ENCODE data around the gene SLC6A15.
A peak's percentile ranks its signal among the peaks of the same experiment; 100 is the strongest.

The SLC6A15 gene

GRCh38 chr12:84822525-84822924, 90.1 kb downstream of the SLC6A15 start:
- H3K4me3 ChIP-seq (ENCODE audit: insufficient read depth, low read length, poor library complexity, severe bottlenecking) = peak overlapping the region; percentile 28
- peaks cover 58% of the 10 kb centered on the region for H3F3A ChIP-seq (ENCODE audit: insufficient read depth)
- no peaks in the 10 kb centered on the region for H3K36me3 ChIP-seq (ENCODE audit: low read length)
- H3K27ac ChIP-seq (ENCODE audit: low read depth, low read length) = peak overlapping the region; percentile 100
- H3K9ac ChIP-seq (ENCODE audit: low read length) = peak overlapping the region; percentile 52
- no peaks in the 10 kb centered on the region for H3K79me2 ChIP-seq (ENCODE audit: insufficient read depth, low read length)
- peak overlapping the region; percentile 95 for H3K4me2 ChIP-seq (ENCODE audit: low read depth, low read length, poor library complexity, severe bottlenecking)
- TF ChIP-seq EZH2phosphoT487 (conservative IDR thresholded peaks at IDR 0.05; ENCODE audit: low read length) = no peak
- no peak for TF ChIP-seq CTCF (IDR thresholded peaks at IDR 0.05; ENCODE audit: insufficient read depth, low read length, poor library complexity, severe bottlenecking)
- H3K27me3 ChIP-seq (ENCODE audit: low read length) = no peaks in the 10 kb centered on the region
- H4K20me1 ChIP-seq (ENCODE audit: low read depth, low read length) = no peaks in the 10 kb centered on the region
- H3K9me3 ChIP-seq (ENCODE audit: insufficient read depth, low read length) = no peaks in the 10 kb centered on the region
- H2AFZ ChIP-seq (ENCODE audit: low read depth, low read length, severe bottlenecking) = peak overlapping the region; percentile 55
- H3K9me2 ChIP-seq (replicated peaks; ENCODE audit: insufficient read depth, low read length) = no peaks in the 10 kb centered on the region

- TF ChIP-seq CTCF (IDR thresholded peaks at IDR 0.05; ENCODE audit: insufficient read depth, low read length, poor library complexity, severe bottlenecking) = no peak
- TF ChIP-seq EZH2phosphoT487 (conservative IDR thresholded peaks at IDR 0.05; ENCODE audit: low read length) = no peak
- H2AFZ ChIP-seq (ENCODE audit: low read depth, low read length, severe bottlenecking) = no peak overlapping the region
These were observed 95.5 kb downstream of the SLC6A15 start for GRCh38 chr12:84816916-84817695.

GRCh38 chr12:84814664-84815245, 97.8 kb downstream of the SLC6A15 start:
- TF ChIP-seq CTCF (IDR thresholded peaks at IDR 0.05; ENCODE audit: insufficient read depth, low read length, poor library complexity, severe bottlenecking) (no peak), EZH2phosphoT487 (conservative IDR thresholded peaks at IDR 0.05; ENCODE audit: low read length) (no peak)
- no peak overlapping the region for H3K9ac ChIP-seq (ENCODE audit: low read length)

More at GRCh38 chr12:84816916-84817695, 95.5 kb downstream of the SLC6A15 start:
- no peaks in the 10 kb centered on the region for H3K79me2 ChIP-seq (ENCODE audit: insufficient read depth, low read length)
- no peaks in the 10 kb centered on the region for H3K36me3 ChIP-seq (ENCODE audit: low read length)
- no peaks in the 10 kb centered on the region for H3K9me2 ChIP-seq (replicated peaks; ENCODE audit: insufficient read depth, low read length)
- H3K27ac ChIP-seq (ENCODE audit: low read depth, low read length) = no peak overlapping the region
- no peaks in the 10 kb centered on the region for H4K20me1 ChIP-seq (ENCODE audit: low read depth, low read length)
- H3F3A ChIP-seq (ENCODE audit: insufficient read depth) = peaks cover 13% of the 10 kb centered on the region; the same call in 1 of the 2 replicates
- H3K4me3 ChIP-seq (ENCODE audit: insufficient read depth, low read length, poor library complexity, severe bottlenecking) = no peak overlapping the region
- H3K9ac ChIP-seq (ENCODE audit: low read length) = no peak overlapping the region
- no peaks in the 10 kb centered on the region for H3K9me3 ChIP-seq (ENCODE audit: insufficient read depth, low read length)
- H3K4me2 ChIP-seq (ENCODE audit: low read depth, low read length, poor library complexity, severe bottlenecking) = no peak overlapping the region
- H3K27me3 ChIP-seq (ENCODE audit: low read length) = no peaks in the 10 kb centered on the region

More at GRCh38 chr12:84814664-84815245, 97.8 kb downstream of the SLC6A15 start:
- Histone ChIP-seq H2AFZ (ENCODE audit: low read depth, low read length, severe bottlenecking) (peak overlapping the region; percentile 56), H4K20me1 (ENCODE audit: low read depth, low read length) (no peaks in the 10 kb centered on the region), H3K9me3 (ENCODE audit: insufficient read depth, low read length) (no peaks in the 10 kb centered on the region), H3F3A (ENCODE audit: insufficient read depth) (peaks cover 5% of the 10 kb centered on the region; the same call in 1 of the 2 replicates), H3K9me2 (replicated peaks; ENCODE audit: insufficient read depth, low read length) (no peaks in the 10 kb centered on the region), H3K36me3 (ENCODE audit: low read length) (no peaks in the 10 kb centered on the region), H3K4me3 (ENCODE audit: insufficient read depth, low read length, poor library complexity, severe bottlenecking) (no peak overlapping the region), H3K4me2 (ENCODE audit: low read depth, low read length, poor library complexity, severe bottlenecking) (no peak overlapping the region), H3K79me2 (ENCODE audit: insufficient read depth, low read length) (no peaks in the 10 kb centered on the region), H3K27ac (ENCODE audit: low read depth, low read length) (no peak overlapping the region), H3K27me3 (ENCODE audit: low read length) (no peaks in the 10 kb centered on the region)

Measured in SU-DHL-6 (cell line).